GM12891 (cell line): ENCODE results near the gene NUDCD3.

ENCODE experiments used
- POLR2A ChIP-seq: IDR thresholded peaks from 2 replicates; pipeline ENCODE4 v1.6.1; 2011; ENCODE audit warnings: low read depth, low read length, control low read depth
- TAF1 ChIP-seq: IDR thresholded peaks from 2 replicates; pipeline ENCODE4 v1.6.1; 2011; ENCODE audit warnings: low read depth, low read length, control low read depth

- TF ChIP-seq POLR2A (no peak), TAF1 (no peak)
These were observed 144.4 kb downstream of the NUDCD3 start for GRCh38 chr7:44346063-44346462.
